IMR-90 (cell line): ENCODE data around the gene CFAP61.

Experiments used
- CHD1 ChIP-seq: IDR thresholded peaks from 2 replicates; pipeline ENCODE4 v1.6.1; 2012; ENCODE audit warnings: low read depth, low read length, improper control_type of control experiment
- MXI1 ChIP-seq: IDR thresholded peaks from 2 replicates; pipeline ENCODE4 v1.6.1; 2012; ENCODE audit warnings: low read depth, mild to moderate bottlenecking, low read length, moderate library complexity, borderline replicate concordance
- POLR2A ChIP-seq: IDR thresholded peaks from 2 replicates; pipeline ENCODE4 v1.6.1; 2012; ENCODE audit warnings: mild to moderate bottlenecking, low read depth, low read length
- RAD21 ChIP-seq: IDR thresholded peaks from 2 replicates; pipeline ENCODE4 v1.6.1; 2012; ENCODE audit warnings: low read length, improper control_type of control experiment
- RCOR1 ChIP-seq: IDR thresholded peaks from 2 replicates; pipeline ENCODE4 v1.6.1; 2012; ENCODE audit warnings: mild to moderate bottlenecking, low read length, improper control_type of control experiment; ENCODE audit not compliant: insufficient replicate concordance
- RFX5 ChIP-seq: IDR thresholded peaks from 2 replicates; pipeline ENCODE4 v1.8.0; 2012; ENCODE audit warnings: low read depth, mild to moderate bottlenecking, low read length, moderate library complexity
- TF ChIP-seq, protein P1 (sequence below): conservative IDR thresholded peaks from 2 replicates; pipeline ENCODE4 v1.5.1; 2012; ENCODE audit warnings: mild to moderate bottlenecking, low read depth, low read length, improper control_type of control experiment
- TF ChIP-seq, protein P2 (sequence below): fragments of 150-350 bp; IDR thresholded peaks from 2 replicates; pipeline ENCODE4 v1.6.1; 2017; ENCODE audit warnings: mild to moderate bottlenecking, antibody characterized with exemption, low read length, low read depth

DNA sequence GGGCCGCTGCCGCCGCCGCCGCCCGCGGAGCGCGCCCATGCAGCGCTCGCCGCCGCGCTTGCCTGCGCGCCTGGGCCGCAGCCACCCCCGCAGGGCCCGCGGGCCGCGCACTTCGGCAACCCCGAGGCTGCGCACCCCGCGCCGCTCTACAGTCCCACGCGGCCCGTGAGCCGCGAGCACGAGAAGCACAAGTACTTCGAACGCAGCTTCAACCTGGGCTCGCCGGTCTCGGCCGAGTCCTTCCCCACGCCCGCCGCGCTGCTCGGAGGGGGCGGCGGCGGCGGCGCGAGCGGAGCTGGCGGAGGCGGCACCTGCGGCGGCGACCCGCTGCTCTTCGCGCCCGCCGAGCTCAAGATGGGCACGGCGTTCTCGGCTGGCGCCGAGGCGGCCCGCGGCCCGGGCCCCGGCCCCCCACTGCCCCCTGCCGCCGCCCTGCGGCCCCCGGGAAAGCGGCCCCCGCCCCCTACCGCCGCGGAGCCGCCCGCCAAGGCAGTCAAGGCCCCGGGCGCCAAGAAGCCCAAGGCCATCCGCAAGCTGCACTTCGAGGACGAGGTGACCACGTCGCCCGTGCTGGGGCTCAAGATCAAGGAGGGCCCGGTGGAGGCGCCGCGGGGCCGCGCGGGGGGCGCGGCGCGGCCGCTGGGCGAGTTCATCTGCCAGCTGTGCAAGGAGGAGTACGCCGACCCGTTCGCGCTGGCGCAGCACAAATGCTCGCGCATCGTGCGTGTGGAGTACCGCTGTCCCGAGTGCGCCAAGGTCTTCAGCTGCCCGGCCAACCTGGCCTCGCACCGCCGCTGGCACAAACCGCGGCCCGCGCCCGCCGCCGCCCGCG is 316.3 kb downstream of the CFAP61 start:
- TF ChIP-seq POLR2A (no peak), RAD21 (no peak), RFX5 (no peak), RCOR1 (no peak), CHD1 (no peak), MXI1 (no peak)
- TF ChIP-seq, protein P1, sequence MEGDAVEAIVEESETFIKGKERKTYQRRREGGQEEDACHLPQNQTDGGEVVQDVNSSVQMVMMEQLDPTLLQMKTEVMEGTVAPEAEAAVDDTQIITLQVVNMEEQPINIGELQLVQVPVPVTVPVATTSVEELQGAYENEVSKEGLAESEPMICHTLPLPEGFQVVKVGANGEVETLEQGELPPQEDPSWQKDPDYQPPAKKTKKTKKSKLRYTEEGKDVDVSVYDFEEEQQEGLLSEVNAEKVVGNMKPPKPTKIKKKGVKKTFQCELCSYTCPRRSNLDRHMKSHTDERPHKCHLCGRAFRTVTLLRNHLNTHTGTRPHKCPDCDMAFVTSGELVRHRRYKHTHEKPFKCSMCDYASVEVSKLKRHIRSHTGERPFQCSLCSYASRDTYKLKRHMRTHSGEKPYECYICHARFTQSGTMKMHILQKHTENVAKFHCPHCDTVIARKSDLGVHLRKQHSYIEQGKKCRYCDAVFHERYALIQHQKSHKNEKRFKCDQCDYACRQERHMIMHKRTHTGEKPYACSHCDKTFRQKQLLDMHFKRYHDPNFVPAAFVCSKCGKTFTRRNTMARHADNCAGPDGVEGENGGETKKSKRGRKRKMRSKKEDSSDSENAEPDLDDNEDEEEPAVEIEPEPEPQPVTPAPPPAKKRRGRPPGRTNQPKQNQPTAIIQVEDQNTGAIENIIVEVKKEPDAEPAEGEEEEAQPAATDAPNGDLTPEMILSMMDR = no peak
- TF ChIP-seq, protein P2, sequence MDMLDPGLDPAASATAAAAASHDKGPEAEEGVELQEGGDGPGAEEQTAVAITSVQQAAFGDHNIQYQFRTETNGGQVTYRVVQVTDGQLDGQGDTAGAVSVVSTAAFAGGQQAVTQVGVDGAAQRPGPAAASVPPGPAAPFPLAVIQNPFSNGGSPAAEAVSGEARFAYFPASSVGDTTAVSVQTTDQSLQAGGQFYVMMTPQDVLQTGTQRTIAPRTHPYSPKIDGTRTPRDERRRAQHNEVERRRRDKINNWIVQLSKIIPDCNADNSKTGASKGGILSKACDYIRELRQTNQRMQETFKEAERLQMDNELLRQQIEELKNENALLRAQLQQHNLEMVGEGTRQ = no peak
